ENCODE measurements around the gene GOLGA7B.

DNA sequence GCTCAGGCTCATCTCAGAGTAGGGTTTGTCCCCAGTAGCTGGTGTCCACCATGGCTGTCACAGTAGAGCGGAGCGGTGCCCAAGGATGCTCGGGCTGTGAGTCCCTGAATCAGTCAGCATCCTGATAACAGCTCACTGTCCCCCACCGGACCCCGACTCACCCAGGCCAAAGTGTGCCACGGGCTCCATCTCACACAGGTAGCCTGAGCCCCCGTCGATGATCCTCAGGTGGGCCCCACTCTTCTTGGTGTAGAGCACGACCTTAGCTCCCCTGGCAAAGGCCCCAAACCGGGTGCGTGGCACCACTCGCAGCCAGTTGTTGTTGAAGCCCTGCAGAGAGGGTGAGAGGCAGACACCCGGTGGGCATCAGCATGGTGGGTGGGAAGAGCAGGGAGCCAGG, 45.4 kb downstream of the GOLGA7B start:
- TF ChIP-seq, protein P1, sequence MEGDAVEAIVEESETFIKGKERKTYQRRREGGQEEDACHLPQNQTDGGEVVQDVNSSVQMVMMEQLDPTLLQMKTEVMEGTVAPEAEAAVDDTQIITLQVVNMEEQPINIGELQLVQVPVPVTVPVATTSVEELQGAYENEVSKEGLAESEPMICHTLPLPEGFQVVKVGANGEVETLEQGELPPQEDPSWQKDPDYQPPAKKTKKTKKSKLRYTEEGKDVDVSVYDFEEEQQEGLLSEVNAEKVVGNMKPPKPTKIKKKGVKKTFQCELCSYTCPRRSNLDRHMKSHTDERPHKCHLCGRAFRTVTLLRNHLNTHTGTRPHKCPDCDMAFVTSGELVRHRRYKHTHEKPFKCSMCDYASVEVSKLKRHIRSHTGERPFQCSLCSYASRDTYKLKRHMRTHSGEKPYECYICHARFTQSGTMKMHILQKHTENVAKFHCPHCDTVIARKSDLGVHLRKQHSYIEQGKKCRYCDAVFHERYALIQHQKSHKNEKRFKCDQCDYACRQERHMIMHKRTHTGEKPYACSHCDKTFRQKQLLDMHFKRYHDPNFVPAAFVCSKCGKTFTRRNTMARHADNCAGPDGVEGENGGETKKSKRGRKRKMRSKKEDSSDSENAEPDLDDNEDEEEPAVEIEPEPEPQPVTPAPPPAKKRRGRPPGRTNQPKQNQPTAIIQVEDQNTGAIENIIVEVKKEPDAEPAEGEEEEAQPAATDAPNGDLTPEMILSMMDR (IDR thresholded peaks at IDR 0.05), result no peak
- TF ChIP-seq POLR2A (IDR thresholded peaks at IDR 0.05) (no peak), EP300 (IDR thresholded peaks at IDR 0.05) (no peak), POLR2AphosphoS5 (IDR thresholded peaks at IDR 0.05) (no peak)
